Gastrocnemius medialis (tissue), 4 donors: ENCODE measurements around the gene LRATD1.

Experiments
- CTCF ChIP-seq, 5 experiments: fragments of 450-650 bp in 3 of 5; fragments of 200-600 bp in 2 of 5; sonication (generic) in 2 of 5; IDR thresholded peaks in 4 of 5; conservative IDR thresholded peaks in 1 of 5; 1 replicate in 4 of 5; 2 replicates in 1 of 5; pipeline ENCODE4 v1.5.1; 2016 to 2019; ENCODE audit warnings: antibody characterized with exemption in 5 of 5, mild to moderate bottlenecking in 3 of 5, moderate library complexity in 3 of 5
- POLR2A ChIP-seq, 2 donors: fragments of 450-650 bp; IDR thresholded peaks; one replicate each; pipeline ENCODE4 v1.6.1; 2017; ENCODE audit warnings: antibody characterized with exemption in 2 of 2, mild to moderate bottlenecking in 2 of 2, moderate library complexity in 2 of 2

- TF ChIP-seq CTCF (IDR thresholded peaks at IDR 0.05 in 4 of 5, conservative IDR thresholded peaks at IDR 0.05 in 1 of 5) (no peak), POLR2A (IDR thresholded peaks at IDR 0.05) (no peak)
These were observed 28.8 kb upstream of the LRATD1 start for GRCh38 chr2:14603676-14604075.
